Mucosa of gallbladder (tissue), 1 donor: ENCODE measurements around the gene TMEM131. TPM values are rescaled to one million over a fixed set of nuclear protein-coding genes. Genes with fewer than 3 reads are reported as not detected.
A peak's percentile ranks its signal among the peaks of the same experiment; 100 is the strongest.

ENCODE experiments used
- DNase-seq: peaks from one replicate; pipeline ENCODE4 v3.0.0-alpha.2; 2020; ENCODE audit warnings: low spot score
- total RNA-seq: library from RNA; stranded (reverse); gene quantifications from one replicate; pipeline ENCODE4 v1.2.1, GENCODE V29; 2021
- donor health status: DM: no; HTN: no; CAD: no.

TMEM131 gene
- total RNA-seq, 1 donor from 2014 or later, result 52.8 TPM

DNA sequence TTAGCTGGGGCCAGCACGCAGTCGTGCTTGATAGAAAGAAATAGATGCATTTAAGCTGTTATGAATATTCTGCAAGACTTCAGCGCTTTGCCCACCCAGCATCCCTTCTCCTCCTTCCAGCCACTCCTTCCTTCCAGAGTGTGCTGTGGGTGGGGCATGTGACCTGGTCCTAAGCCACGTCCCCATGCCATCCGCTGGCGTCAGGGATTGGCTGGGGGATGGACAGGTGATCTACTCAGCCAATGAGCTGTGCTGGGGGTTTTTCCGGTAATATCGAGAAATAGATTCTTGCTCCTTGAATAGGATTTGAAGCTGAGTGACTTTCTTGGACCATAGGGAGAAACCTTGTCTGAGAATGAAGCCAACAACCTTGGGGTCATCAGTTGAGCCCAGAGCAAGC lies 287.1 kb downstream of the TMEM131 start:
- no peak for DNase-seq

- DNase-seq, result no peak
Measured at GRCh38 chr2:97708048-97708380, 287.7 kb downstream of the TMEM131 start.

GRCh38 chr2:97707362-97708047 lies 288.2 kb downstream of the TMEM131 start:
- peak; percentile 53 for DNase-seq

DNA sequence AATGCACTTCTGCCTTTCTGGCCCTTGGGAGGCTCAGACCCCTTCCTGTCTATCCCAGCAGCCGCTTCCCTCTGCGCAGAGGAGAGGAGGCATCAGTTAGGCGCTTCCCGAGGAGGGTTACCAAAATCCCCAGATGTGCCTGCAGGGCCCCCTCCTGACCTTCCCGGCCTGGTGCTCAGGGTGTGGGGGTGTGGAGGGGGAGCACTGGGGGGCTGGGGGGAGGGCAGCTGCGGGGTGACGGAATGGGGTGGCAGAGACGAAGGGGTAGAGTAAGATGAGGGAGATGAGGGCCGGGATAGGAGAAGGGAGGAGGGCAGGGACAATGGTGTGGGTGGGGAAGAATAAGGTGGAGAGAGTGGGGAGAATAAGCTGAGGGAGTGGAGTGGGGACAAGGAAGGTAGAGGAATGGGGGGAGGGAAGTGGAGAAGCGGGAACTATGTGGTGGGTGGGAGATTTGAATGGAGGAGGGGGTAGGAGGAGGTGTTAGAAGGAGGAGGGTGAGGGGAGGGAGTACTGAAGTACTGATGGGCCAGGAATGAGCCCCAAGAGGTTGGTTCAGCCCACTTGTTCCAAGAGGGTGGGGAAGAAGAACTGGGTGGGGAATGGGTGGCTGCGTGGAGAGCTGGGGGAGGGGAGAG lies 288.9 kb downstream of the TMEM131 start:
- no peak for DNase-seq

Other genes starting within 250 kb of the TMEM131 start
- gene VWA3B, start 91.2 kb upstream of the TMEM131 start, total RNA-seq, result 0.58 TPM